Astrocyte (in vitro differentiated cells and primary cell): ENCODE data around the gene STOX1.
"Not testable (repeated sequence)": the region's sequence is repeated elsewhere in the genome, so short reads cannot be mapped to it uniquely, and the experiment has no call there.

ENCODE experiments used
- EZH2 ChIP-seq: IDR thresholded peaks from 2 replicates; pipeline ENCODE4 v1.6.1; 2012; ENCODE audit warnings: mild to moderate bottlenecking, low read length, inconsistent platforms; ENCODE audit not compliant: insufficient read depth
- TF ChIP-seq, protein P1 (sequence below): IDR thresholded peaks from 2 replicates; pipeline ENCODE4 v1.5.1; 2011; ENCODE audit warnings: low read depth, mild to moderate bottlenecking, inconsistent platforms, low read length, moderate library complexity; ENCODE audit not compliant: insufficient read depth

DNA sequence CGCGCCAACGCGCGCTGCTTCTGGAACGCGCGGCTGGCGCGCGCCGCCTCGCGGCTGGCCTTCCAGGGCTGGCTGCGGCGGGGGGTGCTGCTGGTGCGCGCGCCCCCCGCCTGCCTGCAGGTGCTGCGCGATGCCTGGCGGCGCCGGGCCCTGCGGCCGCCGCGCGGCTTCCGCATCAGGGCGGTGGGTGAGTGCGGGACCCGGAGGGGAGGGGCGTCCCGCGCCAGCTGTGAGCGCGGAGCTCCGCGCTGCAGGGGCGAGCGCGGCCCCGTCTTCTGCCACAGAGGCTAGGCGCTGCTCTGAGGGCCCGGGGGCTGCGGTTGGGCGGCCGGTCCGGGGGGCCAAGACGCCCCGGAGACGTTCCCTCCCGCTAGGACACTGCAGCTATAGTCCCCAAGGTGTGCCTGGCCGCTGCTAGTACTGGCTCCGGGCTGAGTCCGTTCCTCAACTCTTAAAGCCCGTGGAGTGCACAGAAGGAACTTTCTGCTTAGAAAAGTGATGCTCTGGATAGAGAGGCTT lies 811 bp downstream of the STOX1 start:
- TF ChIP-seq, protein P1, sequence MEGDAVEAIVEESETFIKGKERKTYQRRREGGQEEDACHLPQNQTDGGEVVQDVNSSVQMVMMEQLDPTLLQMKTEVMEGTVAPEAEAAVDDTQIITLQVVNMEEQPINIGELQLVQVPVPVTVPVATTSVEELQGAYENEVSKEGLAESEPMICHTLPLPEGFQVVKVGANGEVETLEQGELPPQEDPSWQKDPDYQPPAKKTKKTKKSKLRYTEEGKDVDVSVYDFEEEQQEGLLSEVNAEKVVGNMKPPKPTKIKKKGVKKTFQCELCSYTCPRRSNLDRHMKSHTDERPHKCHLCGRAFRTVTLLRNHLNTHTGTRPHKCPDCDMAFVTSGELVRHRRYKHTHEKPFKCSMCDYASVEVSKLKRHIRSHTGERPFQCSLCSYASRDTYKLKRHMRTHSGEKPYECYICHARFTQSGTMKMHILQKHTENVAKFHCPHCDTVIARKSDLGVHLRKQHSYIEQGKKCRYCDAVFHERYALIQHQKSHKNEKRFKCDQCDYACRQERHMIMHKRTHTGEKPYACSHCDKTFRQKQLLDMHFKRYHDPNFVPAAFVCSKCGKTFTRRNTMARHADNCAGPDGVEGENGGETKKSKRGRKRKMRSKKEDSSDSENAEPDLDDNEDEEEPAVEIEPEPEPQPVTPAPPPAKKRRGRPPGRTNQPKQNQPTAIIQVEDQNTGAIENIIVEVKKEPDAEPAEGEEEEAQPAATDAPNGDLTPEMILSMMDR = not testable (repeated sequence)
- not testable (repeated sequence) for TF ChIP-seq EZH2
